IMR-90 (cell line): ENCODE measurements around the gene UGGT1.

Source experiments
- BHLHE40 ChIP-seq: fragments of 150-350 bp; IDR thresholded peaks from 2 replicates; pipeline ENCODE4 v1.6.1; 2016; ENCODE audit warnings: mild to moderate bottlenecking, low read depth, low read length
- CEBPB ChIP-seq: IDR thresholded peaks from 2 replicates; pipeline ENCODE4 v1.6.1; 2012; ENCODE audit warnings: low read depth, low read length, improper control_type of control experiment
- CTCF ChIP-seq: conservative IDR thresholded peaks from 2 replicates; pipeline ENCODE4 v1.5.1; 2012; ENCODE audit warnings: mild to moderate bottlenecking, low read depth, low read length, improper control_type of control experiment
- FOS ChIP-seq: fragments of 150-350 bp; IDR thresholded peaks from 2 replicates; pipeline ENCODE4 v1.6.1; 2016; ENCODE audit warnings: low read depth, low read length
- MAZ ChIP-seq: IDR thresholded peaks from 2 replicates; pipeline ENCODE4 v1.6.1; 2012; ENCODE audit warnings: low read depth, mild to moderate bottlenecking, low read length, improper control_type of control experiment, moderate library complexity, borderline replicate concordance
- MXI1 ChIP-seq: IDR thresholded peaks from 2 replicates; pipeline ENCODE4 v1.6.1; 2012; ENCODE audit warnings: low read depth, mild to moderate bottlenecking, low read length, moderate library complexity, borderline replicate concordance
- POLR2A ChIP-seq: IDR thresholded peaks from 2 replicates; pipeline ENCODE4 v1.6.1; 2012; ENCODE audit warnings: mild to moderate bottlenecking, low read depth, low read length
- RAD21 ChIP-seq: IDR thresholded peaks from 2 replicates; pipeline ENCODE4 v1.6.1; 2012; ENCODE audit warnings: low read length, improper control_type of control experiment
- RCOR1 ChIP-seq: IDR thresholded peaks from 2 replicates; pipeline ENCODE4 v1.6.1; 2012; ENCODE audit warnings: mild to moderate bottlenecking, low read length, improper control_type of control experiment; ENCODE audit not compliant: insufficient replicate concordance
- SMC3 ChIP-seq: fragments of 150-350 bp; IDR thresholded peaks from 2 replicates; pipeline ENCODE4 v1.6.1; 2016; ENCODE audit warnings: low read depth, mild to moderate bottlenecking, antibody characterized with exemption, low read length, moderate library complexity
- USF2 ChIP-seq: fragments of 150-350 bp; IDR thresholded peaks from 2 replicates; pipeline ENCODE4 v1.6.1; 2017; ENCODE audit warnings: mild to moderate bottlenecking, antibody characterized with exemption, low read length, low read depth

DNA sequence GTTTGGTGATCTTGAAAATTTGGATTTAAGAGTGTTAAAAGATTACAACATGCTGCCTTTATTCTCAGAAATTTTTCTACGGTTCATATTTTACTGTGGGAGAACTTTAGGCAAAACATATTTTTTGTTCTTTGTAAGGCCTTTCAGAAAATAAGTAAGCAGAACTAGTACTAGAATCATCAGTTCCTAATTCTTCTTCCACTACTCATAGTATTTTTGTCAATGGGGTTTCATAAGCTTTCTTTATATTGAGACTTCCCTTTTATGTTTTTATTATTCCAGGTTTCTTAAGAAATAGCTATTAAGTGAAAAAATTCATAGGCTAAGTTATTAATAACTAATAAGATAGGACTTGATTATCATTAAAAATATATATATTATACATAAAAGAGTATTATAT, 12.4 kb downstream of the UGGT1 start:
- no peak for TF ChIP-seq CTCF
- TF ChIP-seq POLR2A: no peak
- TF ChIP-seq RCOR1: no peak
- TF ChIP-seq FOS: no peak
- TF ChIP-seq BHLHE40: no peak
- no peak for TF ChIP-seq CEBPB
- TF ChIP-seq MAZ: no peak
- no peak for TF ChIP-seq USF2
- no peak for TF ChIP-seq MXI1
- no peak for TF ChIP-seq SMC3
- no peak for TF ChIP-seq RAD21
